ENCODE results near the gene TALDO1. TPM values are rescaled to one million over a fixed set of nuclear protein-coding genes. Genes with fewer than 3 reads are reported as not detected.

TALDO1 gene
- total RNA-seq, 1 donor from 2014 or later = 270 TPM

GRCh38 chr11:799641-800316 lies 52.5 kb downstream of the TALDO1 start:
- peaks cover 6% of the 10 kb centered on the region for H3K4me1 Mint-ChIP-seq (ENCODE audit: low read depth)
- no peak overlapping the region for H3K27ac Mint-ChIP-seq
- no peak overlapping the region for H3K4me3 Mint-ChIP-seq (ENCODE audit: low read depth)
- intact Hi-C loops (cut with micrococcal nuclease) = no loop called here
- no peaks in the 10 kb centered on the region for H3K9me3 Mint-ChIP-seq
- peaks cover 4% of the 10 kb centered on the region for H3K36me3 Mint-ChIP-seq (ENCODE audit: low read depth)
- no peak for DNase-seq (ENCODE audit: low spot score)
- H3K27me3 Mint-ChIP-seq (ENCODE audit: low read depth) = no peaks in the 10 kb centered on the region

- Mint-ChIP-seq H3K9me3 (no peaks in the 10 kb centered on the region), H3K27ac (no peak overlapping the region), H3K4me3 (ENCODE audit: low read depth) (no peak overlapping the region), H3K4me1 (ENCODE audit: low read depth) (peaks cover 5% of the 10 kb centered on the region), H3K36me3 (ENCODE audit: low read depth) (peaks cover 4% of the 10 kb centered on the region), H3K27me3 (ENCODE audit: low read depth) (no peaks in the 10 kb centered on the region)
- DNase-seq (ENCODE audit: low spot score) = no peak
- intact Hi-C loops (cut with micrococcal nuclease) = no loop called here
Observed at GRCh38 chr11:800473-800872, 53.2 kb downstream of the TALDO1 start.

- H3K9me3 Mint-ChIP-seq = no peaks in the 10 kb centered on the region
- no peak for DNase-seq (ENCODE audit: low spot score)
- H3K27ac Mint-ChIP-seq = no peak overlapping the region
- H3K4me3 Mint-ChIP-seq (ENCODE audit: low read depth) = peak overlapping the region; percentile 0
- peaks cover 5% of the 10 kb centered on the region for H3K4me1 Mint-ChIP-seq (ENCODE audit: low read depth)
- intact Hi-C loops (cut with micrococcal nuclease) = no loop called here
- H3K27me3 Mint-ChIP-seq (ENCODE audit: low read depth) = no peaks in the 10 kb centered on the region
- peaks cover 4% of the 10 kb centered on the region for H3K36me3 Mint-ChIP-seq (ENCODE audit: low read depth)
Observed at GRCh38 chr11:801097-801780, 54.0 kb downstream of the TALDO1 start.

GRCh38 chr11:802018-802617 lies 54.9 kb downstream of the TALDO1 start:
- no peak overlapping the region for H3K27ac Mint-ChIP-seq
- H3K27me3 Mint-ChIP-seq (ENCODE audit: low read depth) = no peaks in the 10 kb centered on the region
- peaks cover 4% of the 10 kb centered on the region for H3K36me3 Mint-ChIP-seq (ENCODE audit: low read depth)
- H3K9me3 Mint-ChIP-seq = no peaks in the 10 kb centered on the region
- intact Hi-C loops (cut with micrococcal nuclease) = no loop called here
- no peak overlapping the region for H3K4me3 Mint-ChIP-seq (ENCODE audit: low read depth)
- no peaks in the 10 kb centered on the region for H3K4me1 Mint-ChIP-seq (ENCODE audit: low read depth)
- DNase-seq (ENCODE audit: low spot score) = no peak

- H3K4me3 Mint-ChIP-seq (ENCODE audit: low read depth) = peak overlapping the region; percentile 79
- H3K27me3 Mint-ChIP-seq (ENCODE audit: low read depth) = no peaks in the 10 kb centered on the region
- no peak overlapping the region for H3K27ac Mint-ChIP-seq
- intact Hi-C loops (cut with micrococcal nuclease) = no loop called here
- no peak for DNase-seq (ENCODE audit: low spot score)
- peaks cover 2% of the 10 kb centered on the region for H3K4me1 Mint-ChIP-seq (ENCODE audit: low read depth)
- H3K9me3 Mint-ChIP-seq = no peaks in the 10 kb centered on the region
- peaks cover 6% of the 10 kb centered on the region for H3K36me3 Mint-ChIP-seq (ENCODE audit: low read depth)
Observed at GRCh38 chr11:802693-803466, 55.6 kb downstream of the TALDO1 start.

- Mint-ChIP-seq H3K4me1 (ENCODE audit: low read depth) (peaks cover 3% of the 10 kb centered on the region), H3K36me3 (ENCODE audit: low read depth) (peaks cover 7% of the 10 kb centered on the region), H3K9me3 (no peaks in the 10 kb centered on the region), H3K27me3 (ENCODE audit: low read depth) (no peaks in the 10 kb centered on the region), H3K27ac (no peak overlapping the region), H3K4me3 (ENCODE audit: low read depth) (peak overlapping the region; percentile 79)
- intact Hi-C loops (cut with micrococcal nuclease) = no loop called here
- no peak for DNase-seq (ENCODE audit: low spot score)
Observed at GRCh38 chr11:803467-803742, 56.1 kb downstream of the TALDO1 start.

GRCh38 chr11:803770-804598 lies 56.7 kb downstream of the TALDO1 start:
- Mint-ChIP-seq H3K4me1 (ENCODE audit: low read depth) (peaks cover 3% of the 10 kb centered on the region), H3K9me3 (no peaks in the 10 kb centered on the region), H3K27me3 (ENCODE audit: low read depth) (no peaks in the 10 kb centered on the region), H3K36me3 (ENCODE audit: low read depth) (peaks cover 9% of the 10 kb centered on the region), H3K27ac (peak overlapping the region; percentile 63), H3K4me3 (ENCODE audit: low read depth) (peak overlapping the region; percentile 79)
- no peak for DNase-seq (ENCODE audit: low spot score)
- intact Hi-C loops (cut with micrococcal nuclease) = no loop called here

GRCh38 chr11:804599-804964 lies 57.3 kb downstream of the TALDO1 start:
- Mint-ChIP-seq H3K27me3 (ENCODE audit: low read depth) (no peaks in the 10 kb centered on the region), H3K4me1 (ENCODE audit: low read depth) (peaks cover 3% of the 10 kb centered on the region), H3K9me3 (no peaks in the 10 kb centered on the region), H3K27ac (peak overlapping the region; percentile 63), H3K36me3 (ENCODE audit: low read depth) (peaks cover 10% of the 10 kb centered on the region), H3K4me3 (ENCODE audit: low read depth) (peak overlapping the region; percentile 79)
- intact Hi-C loops (cut with micrococcal nuclease) = no loop called here
- DNase-seq (ENCODE audit: low spot score) = no peak

- Mint-ChIP-seq H3K36me3 (ENCODE audit: low read depth) (peaks cover 40% of the 10 kb centered on the region), H3K9me3 (no peaks in the 10 kb centered on the region), H3K27me3 (ENCODE audit: low read depth) (no peaks in the 10 kb centered on the region), H3K4me3 (ENCODE audit: low read depth) (peak overlapping the region; percentile 90), H3K4me1 (ENCODE audit: low read depth) (peaks cover 15% of the 10 kb centered on the region), H3K27ac (peak overlapping the region; percentile 94)
- intact Hi-C loops (cut with micrococcal nuclease) = loop anchor here (1.0 kb wide), 2 partner anchors 11 kb away; no protein-coding TSS in a partner anchor
- no peak for DNase-seq (ENCODE audit: low spot score)
Observed at GRCh38 chr11:808427-809286, 61.4 kb downstream of the TALDO1 start.

- Mint-ChIP-seq H3K9me3 (no peaks in the 10 kb centered on the region), H3K4me1 (ENCODE audit: low read depth) (peaks cover 15% of the 10 kb centered on the region), H3K27me3 (ENCODE audit: low read depth) (no peaks in the 10 kb centered on the region), H3K27ac (peak within 1 kb of the TSS; percentile 94), H3K36me3 (ENCODE audit: low read depth) (peaks cover 43% of the 10 kb centered on the region), H3K4me3 (ENCODE audit: low read depth) (peak within 1 kb of the TSS; percentile 90)
- intact Hi-C loops (cut with micrococcal nuclease) = loop anchor here (1.0 kb wide), 2 partner anchors 10 to 12 kb away; no protein-coding TSS in a partner anchor
- peak; percentile 95 for DNase-seq (ENCODE audit: low spot score)
Observed at GRCh38 chr11:809287-810039, 62.2 kb downstream of the TALDO1 start, which contains the start of gene RPLP2. Gene RPLP2, plus strand, starts transcription at chr11:809967. Its CDS starts 268 bp downstream, at chr11:810235.

- peaks cover 43% of the 10 kb centered on the region for H3K36me3 Mint-ChIP-seq (ENCODE audit: low read depth)
- H3K27ac Mint-ChIP-seq = peak overlapping the region; percentile 94
- intact Hi-C loops (cut with micrococcal nuclease) = no loop called here
Observed at GRCh38 chr11:810040-810567, 62.8 kb downstream of the TALDO1 start.

More at GRCh38 chr11:810040-810567, 62.8 kb downstream of the TALDO1 start:
- peak overlapping the region; percentile 90 for H3K4me3 Mint-ChIP-seq (ENCODE audit: low read depth)
- H3K9me3 Mint-ChIP-seq = no peaks in the 10 kb centered on the region
- no peaks in the 10 kb centered on the region for H3K27me3 Mint-ChIP-seq (ENCODE audit: low read depth)
- no peak for DNase-seq (ENCODE audit: low spot score)
- H3K4me1 Mint-ChIP-seq (ENCODE audit: low read depth) = peaks cover 15% of the 10 kb centered on the region

All from activated T-helper 2 cell treated with anti-CD3 and anti-CD28 coated beads, Interferon-gamma antibody, Interleukin-2, Interleukin-4, amounts not matched to agents 10 μg/mL and 5 μg/mL and 100 μg/mL, durations not matched to agents 14 hours and 24 hours and 36 hours (primary cell).